ENCODE data around the gene DRC7.
A peak's percentile ranks its signal among the peaks of the same experiment; 100 is the strongest.

Gene DRC7

DNA sequence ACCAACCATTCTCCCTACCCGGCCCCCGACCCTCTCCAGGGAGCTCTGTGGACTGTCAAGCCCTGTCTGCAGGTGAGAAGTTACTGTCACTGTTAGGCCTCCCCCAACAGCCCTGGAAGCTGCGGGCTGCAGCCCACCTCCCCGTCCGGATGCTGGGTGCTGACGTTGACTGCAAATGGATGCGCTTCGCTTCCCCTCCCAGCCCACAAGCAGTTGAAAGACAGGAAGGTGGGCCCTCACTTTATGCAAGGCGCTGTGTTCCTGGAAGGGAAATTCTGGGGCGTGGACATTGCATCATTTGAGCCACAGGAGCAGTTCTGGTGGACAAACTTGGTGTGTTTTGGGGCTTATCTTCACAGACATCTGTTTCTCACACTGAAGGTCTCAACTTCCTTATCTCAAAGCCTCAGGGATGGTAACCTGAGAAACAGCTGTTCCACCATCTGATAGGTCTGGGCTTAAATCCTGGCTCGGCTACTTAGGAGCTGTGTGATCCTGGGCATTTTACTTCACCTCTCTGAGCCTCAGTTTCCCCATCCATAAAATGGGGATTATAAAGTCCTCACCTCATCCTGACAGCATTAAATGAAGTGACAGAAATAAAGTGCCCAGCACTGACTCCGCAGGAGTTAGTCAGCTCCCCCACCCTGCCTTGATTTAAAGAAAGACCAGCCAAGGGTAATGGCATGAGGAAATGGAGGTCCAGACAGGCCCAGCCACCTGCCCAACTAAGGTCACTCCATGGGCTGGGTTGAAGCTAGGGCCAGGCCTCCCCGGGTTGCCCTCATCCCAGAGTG lies 4.6 kb upstream of the DRC7 start:
- TF ChIP-seq, protein P1, sequence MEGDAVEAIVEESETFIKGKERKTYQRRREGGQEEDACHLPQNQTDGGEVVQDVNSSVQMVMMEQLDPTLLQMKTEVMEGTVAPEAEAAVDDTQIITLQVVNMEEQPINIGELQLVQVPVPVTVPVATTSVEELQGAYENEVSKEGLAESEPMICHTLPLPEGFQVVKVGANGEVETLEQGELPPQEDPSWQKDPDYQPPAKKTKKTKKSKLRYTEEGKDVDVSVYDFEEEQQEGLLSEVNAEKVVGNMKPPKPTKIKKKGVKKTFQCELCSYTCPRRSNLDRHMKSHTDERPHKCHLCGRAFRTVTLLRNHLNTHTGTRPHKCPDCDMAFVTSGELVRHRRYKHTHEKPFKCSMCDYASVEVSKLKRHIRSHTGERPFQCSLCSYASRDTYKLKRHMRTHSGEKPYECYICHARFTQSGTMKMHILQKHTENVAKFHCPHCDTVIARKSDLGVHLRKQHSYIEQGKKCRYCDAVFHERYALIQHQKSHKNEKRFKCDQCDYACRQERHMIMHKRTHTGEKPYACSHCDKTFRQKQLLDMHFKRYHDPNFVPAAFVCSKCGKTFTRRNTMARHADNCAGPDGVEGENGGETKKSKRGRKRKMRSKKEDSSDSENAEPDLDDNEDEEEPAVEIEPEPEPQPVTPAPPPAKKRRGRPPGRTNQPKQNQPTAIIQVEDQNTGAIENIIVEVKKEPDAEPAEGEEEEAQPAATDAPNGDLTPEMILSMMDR (IDR thresholded peaks at IDR 0.05; ENCODE audit: low read length, missing control alignments) = no peak
- DNase-seq (ENCODE audit: low read depth) = no peak
- no peak overlapping the region for H3K4me3 ChIP-seq (replicated peaks; ENCODE audit: low read depth, low read length)

DNA sequence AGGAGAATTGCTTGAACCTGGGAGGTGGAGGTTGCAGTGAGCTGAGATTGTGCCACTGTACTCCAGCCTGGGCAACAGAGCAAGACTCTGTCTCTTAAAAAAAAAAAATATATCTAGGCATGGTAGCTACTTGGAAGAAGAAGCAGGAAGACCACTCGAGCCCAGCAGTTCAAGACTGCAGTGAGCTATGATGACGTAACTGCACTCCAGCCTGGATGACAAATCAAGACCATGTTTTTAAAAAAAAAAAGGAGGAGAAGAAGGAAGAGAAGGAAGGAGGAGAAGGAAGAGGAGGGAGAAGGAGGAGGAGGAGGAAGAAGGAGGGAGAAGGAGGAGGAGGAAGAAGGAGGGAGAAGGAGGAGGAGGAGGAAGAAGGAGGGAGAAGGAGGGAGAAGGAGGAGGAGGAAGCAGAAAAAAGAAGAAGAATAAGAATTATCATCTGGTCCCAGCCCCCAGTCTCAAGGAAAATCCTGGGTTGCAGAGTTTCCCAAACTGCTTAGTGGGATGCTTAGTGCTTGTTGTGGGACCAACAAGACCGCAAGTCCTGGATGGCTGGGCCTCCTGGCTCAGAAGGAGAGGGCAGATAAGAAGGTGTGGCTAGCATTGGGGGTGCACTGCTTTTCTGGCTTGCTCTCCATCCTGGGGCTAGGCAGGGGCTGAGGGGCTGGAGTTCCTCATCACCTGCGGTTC lies 3.7 kb upstream of the DRC7 start:
- TF ChIP-seq, protein P1 (IDR thresholded peaks at IDR 0.05; ENCODE audit: low read length, missing control alignments) = no peak
- DNase-seq (ENCODE audit: low read depth) = peak; percentile 14
- H3K4me3 ChIP-seq (replicated peaks; ENCODE audit: low read depth, low read length) = no peak overlapping the region

DNA sequence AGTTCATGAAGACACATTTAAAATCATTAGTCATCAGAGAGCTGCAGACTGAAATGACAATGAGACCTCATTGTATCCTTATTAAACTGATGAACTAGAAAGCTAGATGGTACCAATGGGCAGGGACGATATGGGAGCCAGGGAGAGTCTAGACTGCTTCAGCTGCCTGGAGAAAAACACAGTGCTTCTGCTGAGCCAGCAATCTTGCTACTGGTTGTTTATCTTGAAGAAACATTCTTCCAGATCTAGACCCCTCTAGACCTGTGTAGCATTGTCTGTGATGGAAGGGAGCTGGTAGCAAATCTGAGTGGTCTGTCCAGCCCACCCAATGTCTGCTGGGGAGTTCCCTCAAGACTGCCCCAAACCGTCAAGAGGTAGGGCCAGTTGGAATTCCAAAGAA lies 2.0 kb upstream of the DRC7 start:
- H3K4me3 ChIP-seq (replicated peaks; ENCODE audit: low read depth, low read length) = no peak overlapping the region
- TF ChIP-seq, protein P1 (IDR thresholded peaks at IDR 0.05; ENCODE audit: low read length, missing control alignments) = no peak
- DNase-seq (ENCODE audit: low read depth) = no peak

DNA sequence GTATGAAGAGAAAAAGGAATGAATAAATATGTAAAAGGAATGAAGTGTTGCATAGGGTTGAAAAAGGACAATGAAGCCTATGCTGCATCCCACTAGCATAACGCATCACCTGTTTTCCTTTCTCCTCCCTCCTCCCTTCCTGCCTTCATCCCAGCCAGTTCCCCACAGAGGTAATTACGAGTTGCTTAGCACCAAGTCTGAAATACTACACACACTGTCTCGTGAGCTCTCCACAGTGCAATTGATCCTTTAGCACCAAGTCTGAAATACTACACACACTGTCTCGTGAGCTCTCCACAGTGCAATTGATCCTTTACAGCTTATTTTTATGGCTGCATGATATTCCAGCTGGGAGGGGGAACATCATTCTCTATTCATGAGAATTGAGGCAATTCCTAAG lies 1.1 kb upstream of the DRC7 start:
- TF ChIP-seq, protein P1 (IDR thresholded peaks at IDR 0.05; ENCODE audit: low read length, missing control alignments) = no peak
- H3K4me3 ChIP-seq (replicated peaks; ENCODE audit: low read depth, low read length) = no peak overlapping the region
- DNase-seq (ENCODE audit: low read depth) = no peak

DNA sequence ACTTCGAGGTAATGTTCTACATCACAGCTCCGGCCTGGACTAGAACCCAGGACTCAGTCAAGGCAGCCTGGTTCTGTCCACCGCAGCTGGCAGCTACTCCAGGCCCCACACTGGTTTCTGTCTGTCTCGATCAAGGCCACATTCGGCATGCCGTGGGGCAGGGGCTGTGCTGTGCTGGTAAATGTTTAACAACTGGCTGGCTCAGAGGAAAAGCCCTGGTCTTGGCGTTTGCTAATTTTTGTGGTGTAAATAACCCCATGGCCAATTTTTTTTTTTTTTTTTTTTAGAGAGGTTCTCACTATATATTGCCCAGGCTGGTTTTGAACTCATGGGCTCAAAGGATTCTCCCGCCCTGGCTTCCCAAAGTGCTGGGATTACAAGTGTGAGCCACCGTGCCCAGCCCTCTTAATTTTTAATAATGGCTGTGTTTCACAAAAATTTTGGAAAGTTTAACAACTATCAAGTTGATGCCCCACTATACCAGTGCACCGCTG lies 328 bp upstream of the DRC7 start:
- TF ChIP-seq, protein P1 (IDR thresholded peaks at IDR 0.05; ENCODE audit: low read length, missing control alignments) = no peak
- DNase-seq (ENCODE audit: low read depth) = no peak
- no peak overlapping the region for H3K4me3 ChIP-seq (replicated peaks; ENCODE audit: low read depth, low read length)

DNA sequence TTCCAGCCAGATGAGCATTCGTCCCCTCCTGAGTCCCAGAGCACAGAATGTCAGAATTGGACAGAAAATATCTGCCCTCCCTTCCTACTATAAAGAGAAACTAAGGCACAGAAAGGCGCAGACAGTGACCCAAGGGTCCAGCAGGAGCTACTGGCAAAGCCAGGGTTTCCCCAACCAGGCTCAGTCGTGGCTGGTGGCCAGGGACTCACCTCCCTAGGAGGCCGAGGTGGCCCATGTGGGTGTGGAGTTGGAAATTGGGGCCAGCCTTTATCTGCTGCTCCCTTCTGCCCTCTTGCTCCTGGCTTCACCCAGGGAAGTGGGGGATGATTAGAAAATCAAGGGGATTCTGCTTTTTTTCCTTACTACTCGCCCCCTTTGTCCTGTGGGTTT lies 1.1 kb downstream of the DRC7 start:
- no peak overlapping the region for H3K4me3 ChIP-seq (replicated peaks; ENCODE audit: low read depth, low read length)
- no peak for DNase-seq (ENCODE audit: low read depth)
- TF ChIP-seq, protein P1 (IDR thresholded peaks at IDR 0.05; ENCODE audit: low read length, missing control alignments) = no peak
